HepG2 (cell line): ENCODE results near the gene SERTAD1. TPM values are rescaled to one million over a fixed set of nuclear protein-coding genes. Genes with fewer than 3 reads are reported as not detected.

Source experiments
- CC2D1A ChIP-seq: sonication (generic); formaldehyde crosslinking; IDR thresholded peaks from 2 replicates; pipeline ENCODE4 v1.8.1; 2023; ENCODE audit warnings: mild to moderate bottlenecking, missing genetic modification reagents
- FOSL1 ChIP-seq: sonication (generic); formaldehyde crosslinking; IDR thresholded peaks from 2 replicates; pipeline ENCODE4 v1.9.0; 2021; ENCODE audit warnings: missing genetic modification reagents, borderline replicate concordance
- GLI4 ChIP-seq: sonication (generic); formaldehyde crosslinking; IDR thresholded peaks from 2 replicates; pipeline ENCODE4 v1.5.1; 2020; ENCODE audit warnings: missing genetic modification reagents, mild to moderate bottlenecking, moderate library complexity, borderline replicate concordance
- KLF9 ChIP-seq: IDR thresholded peaks from 2 replicates; pipeline ENCODE4 v1.6.1; 2016; ENCODE audit warnings: low read depth
- MLLT10 ChIP-seq: sonication (generic); formaldehyde crosslinking; IDR thresholded peaks from 2 replicates; pipeline ENCODE4 v1.4.0; 2020; ENCODE audit warnings: missing genetic modification reagents
- NFYB ChIP-seq: sonication (generic); formaldehyde crosslinking; IDR thresholded peaks from 2 replicates; pipeline ENCODE4 v1.4.0; 2020; ENCODE audit warnings: missing genetic modification reagents
- NR1H2 ChIP-seq: sonication (generic); formaldehyde crosslinking; IDR thresholded peaks from 2 replicates; pipeline ENCODE4 v1.8.1; 2022; ENCODE audit warnings: low read depth, missing genetic modification reagents, borderline replicate concordance
- SAFB2 ChIP-seq: sonication (generic); formaldehyde crosslinking; IDR thresholded peaks from 2 replicates; pipeline ENCODE4 v1.5.1; 2020; ENCODE audit warnings: missing genetic modification reagents, low read depth, mild to moderate bottlenecking, borderline replicate concordance
- TBL1XR1 ChIP-seq: fragments of 150-350 bp; IDR thresholded peaks from 2 replicates; pipeline ENCODE4 v1.6.1; 2014; ENCODE audit warnings: borderline replicate concordance, low read length; ENCODE audit not compliant: partially characterized antibody
- ZBTB3 ChIP-seq: sonication (generic); formaldehyde crosslinking; IDR thresholded peaks from 2 replicates; pipeline ENCODE4 v1.4.0; 2020; ENCODE audit warnings: low read depth, mild to moderate bottlenecking, moderate library complexity, missing genetic modification reagents, borderline replicate concordance
- ZFP62 ChIP-seq: sonication (generic); formaldehyde crosslinking; IDR thresholded peaks from 2 replicates; pipeline ENCODE4 v1.4.0; 2020; ENCODE audit warnings: missing genetic modification reagents
- ZMYM2 ChIP-seq: sonication (generic); formaldehyde crosslinking; IDR thresholded peaks from 2 replicates; pipeline ENCODE4 v1.8.0; 2022; ENCODE audit warnings: mild to moderate bottlenecking, missing genetic modification reagents
- ZNF121 ChIP-seq: sonication (generic); formaldehyde crosslinking; IDR thresholded peaks from 2 replicates; pipeline ENCODE4 v1.5.0; 2020; ENCODE audit warnings: mild to moderate bottlenecking, missing genetic modification reagents
- ZNF207 ChIP-seq: fragments of 450-650 bp; IDR thresholded peaks from 2 replicates; pipeline ENCODE4 v1.6.1; 2016; ENCODE audit warnings: antibody characterized with exemption, borderline replicate concordance
- ZNF30 ChIP-seq: sonication (generic); formaldehyde crosslinking; IDR thresholded peaks from 2 replicates; pipeline ENCODE4 v1.5.0; 2020; ENCODE audit warnings: mild to moderate bottlenecking, missing genetic modification reagents
- ZNF496 ChIP-seq: sonication (generic); formaldehyde crosslinking; IDR thresholded peaks from 2 replicates; pipeline ENCODE4 v1.8.1; 2023; ENCODE audit warnings: mild to moderate bottlenecking, moderate library complexity, missing genetic modification reagents; ENCODE audit not compliant: insufficient replicate concordance
- ZNF557 ChIP-seq: sonication (generic); formaldehyde crosslinking; IDR thresholded peaks from 2 replicates; pipeline ENCODE4 v1.4.0; 2020; ENCODE audit warnings: missing genetic modification reagents
- ZNF709 ChIP-seq: sonication (generic); formaldehyde crosslinking; IDR thresholded peaks from 2 replicates; pipeline ENCODE4 v1.5.0; 2020; ENCODE audit warnings: mild to moderate bottlenecking, missing genetic modification reagents
- ZNF83 ChIP-seq: sonication (generic); formaldehyde crosslinking; IDR thresholded peaks from 2 replicates; pipeline ENCODE4 v1.4.0; 2020; ENCODE audit warnings: missing genetic modification reagents, mild to moderate bottlenecking, borderline replicate concordance
- polyA plus RNA-seq, 8 experiments: library from polyadenylated mRNA; depleted of rRNA in 3 of 8; stranded (reverse) in 7 of 8; unstranded in 1 of 8; fragments of >200 nt; fragmentation: Illumina TruSeq in 4 of 8; extraction: Trizol in 4 of 8; gene quantifications; 2 replicates each; pipeline versions ENCODE4 v1.2.1 to v1.2.3, GENCODE V29; 2011 to 2016; ENCODE audit warnings: low read depth in 4 of 8, missing spikeins in 1 of 8, mixed read lengths in 1 of 8; ENCODE audit not compliant: insufficient read depth in 1 of 8
- total RNA-seq, 5 experiments: library from RNA; depleted of rRNA; stranded (reverse); fragments of >200 nt; fragmentation: Illumina TruSeq; extraction: Trizol; gene quantifications; 2 replicates each; pipeline ENCODE4 v1.2.3, GENCODE V29; 2016; ENCODE audit warnings: low read depth in 1 of 5
- TF ChIP-seq, protein P1 (sequence below): sonication (generic); formaldehyde crosslinking; IDR thresholded peaks from 2 replicates; pipeline ENCODE4 v1.5.1; 2020; ENCODE audit warnings: missing genetic modification reagents, mild to moderate bottlenecking, borderline replicate concordance
- TF ChIP-seq, protein P2 (sequence below): sonication (generic); formaldehyde crosslinking; IDR thresholded peaks from 2 replicates; pipeline ENCODE4 v1.8.0; 2023; ENCODE audit warnings: mild to moderate bottlenecking, missing genetic modification reagents
- TF ChIP-seq, protein P3 (sequence below): IDR thresholded peaks from 2 replicates; pipeline ENCODE4 v1.6.1; 2012; ENCODE audit warnings: low read depth, low read length, improper control_type of control experiment
- TF ChIP-seq, protein P4 (sequence below): sonication (generic); formaldehyde crosslinking; IDR thresholded peaks from 2 replicates; pipeline ENCODE4 v1.9.0; 2021; ENCODE audit warnings: missing genetic modification reagents, mild to moderate bottlenecking, borderline replicate concordance

The SERTAD1 gene
- total and polyA plus RNA-seq, 2 of the 13 experiments (the other 11 are each of a cell fraction or from before 2014, with no cell fraction given), result 4.3 to 4.5 TPM

DNA sequence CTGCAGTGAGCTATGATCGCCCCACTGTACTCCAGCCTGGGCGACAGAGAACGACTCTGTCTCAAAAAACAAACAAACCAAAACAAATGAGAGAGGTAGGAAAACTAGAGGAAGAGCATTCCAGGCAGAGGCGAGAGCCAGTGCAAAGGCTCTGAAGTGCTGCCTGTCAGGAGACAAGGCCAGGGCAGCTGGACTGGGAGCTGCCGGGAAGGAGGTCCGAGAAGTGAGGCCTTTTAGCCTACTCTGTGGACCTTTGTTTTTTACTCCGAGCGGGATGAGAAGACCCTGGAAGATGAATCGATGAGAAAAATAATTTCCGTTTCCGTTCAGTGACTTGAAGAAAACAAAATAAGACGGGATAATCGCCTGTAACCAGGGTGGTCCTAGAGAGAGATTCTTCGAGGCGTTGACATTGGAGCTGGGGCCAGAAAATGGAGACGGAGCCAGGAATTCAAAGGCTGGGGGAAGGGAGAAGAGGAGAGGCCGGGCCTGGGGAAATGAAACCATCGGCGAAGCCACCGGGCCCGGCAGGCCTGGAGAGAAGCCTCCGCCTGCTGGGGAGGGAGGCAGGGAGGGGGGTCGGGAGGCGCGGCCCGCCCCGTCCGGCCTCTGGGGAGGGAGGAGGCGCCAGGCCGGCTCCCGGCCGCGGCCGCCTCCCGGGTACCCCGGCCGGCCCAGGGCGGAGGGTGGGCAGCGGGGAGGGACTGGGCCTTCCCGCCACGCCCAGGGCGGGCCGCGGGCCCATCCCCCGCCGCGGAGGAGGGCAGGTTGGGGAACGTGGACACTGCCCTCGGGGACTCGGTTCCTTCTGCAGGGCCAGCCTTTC is 7.8 kb upstream of the SERTAD1 start (continued):
- TF ChIP-seq ZNF557 (CRISPR knock-in tag) (0 out of 2 replicates have a peak, but pooled peaks have one; percentile 11), ZNF709 (CRISPR knock-in tag) (no peak), ZNF30 (no peak), ZNF496 (CRISPR knock-in tag) (no peak), FOSL1 (CRISPR knock-in tag) (no peak), NFYB (CRISPR knock-in tag) (no peak), MLLT10 (no peak), ZMYM2 (CRISPR knock-in tag) (no peak), ZBTB3 (CRISPR knock-in tag) (0 out of 2 replicates have a peak, but pooled peaks have one; percentile 26), KLF9 (CRISPR knock-in tag) (no peak), TBL1XR1 (no peak), ZNF83 (CRISPR knock-in tag) (no peak), CC2D1A (CRISPR knock-in tag) (no peak), ZFP62 (CRISPR knock-in tag) (no peak), GLI4 (CRISPR knock-in tag) (no peak), SAFB2 (CRISPR knock-in tag) (no peak), ZNF121 (CRISPR knock-in tag) (no peak), ZNF207 (no peak), NR1H2 (no peak)
- TF ChIP-seq, protein P1, sequence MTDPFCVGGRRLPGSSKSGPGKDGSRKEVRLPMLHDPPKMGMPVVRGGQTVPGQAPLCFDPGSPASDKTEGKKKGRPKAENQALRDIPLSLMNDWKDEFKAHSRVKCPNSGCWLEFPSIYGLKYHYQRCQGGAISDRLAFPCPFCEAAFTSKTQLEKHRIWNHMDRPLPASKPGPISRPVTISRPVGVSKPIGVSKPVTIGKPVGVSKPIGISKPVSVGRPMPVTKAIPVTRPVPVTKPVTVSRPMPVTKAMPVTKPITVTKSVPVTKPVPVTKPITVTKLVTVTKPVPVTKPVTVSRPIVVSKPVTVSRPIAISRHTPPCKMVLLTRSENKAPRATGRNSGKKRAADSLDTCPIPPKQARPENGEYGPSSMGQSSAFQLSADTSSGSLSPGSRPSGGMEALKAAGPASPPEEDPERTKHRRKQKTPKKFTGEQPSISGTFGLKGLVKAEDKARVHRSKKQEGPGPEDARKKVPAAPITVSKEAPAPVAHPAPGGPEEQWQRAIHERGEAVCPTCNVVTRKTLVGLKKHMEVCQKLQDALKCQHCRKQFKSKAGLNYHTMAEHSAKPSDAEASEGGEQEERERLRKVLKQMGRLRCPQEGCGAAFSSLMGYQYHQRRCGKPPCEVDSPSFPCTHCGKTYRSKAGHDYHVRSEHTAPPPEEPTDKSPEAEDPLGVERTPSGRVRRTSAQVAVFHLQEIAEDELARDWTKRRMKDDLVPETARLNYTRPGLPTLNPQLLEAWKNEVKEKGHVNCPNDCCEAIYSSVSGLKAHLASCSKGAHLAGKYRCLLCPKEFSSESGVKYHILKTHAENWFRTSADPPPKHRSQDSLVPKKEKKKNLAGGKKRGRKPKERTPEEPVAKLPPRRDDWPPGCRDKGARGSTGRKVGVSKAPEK, result no peak
- TF ChIP-seq, protein P2, sequence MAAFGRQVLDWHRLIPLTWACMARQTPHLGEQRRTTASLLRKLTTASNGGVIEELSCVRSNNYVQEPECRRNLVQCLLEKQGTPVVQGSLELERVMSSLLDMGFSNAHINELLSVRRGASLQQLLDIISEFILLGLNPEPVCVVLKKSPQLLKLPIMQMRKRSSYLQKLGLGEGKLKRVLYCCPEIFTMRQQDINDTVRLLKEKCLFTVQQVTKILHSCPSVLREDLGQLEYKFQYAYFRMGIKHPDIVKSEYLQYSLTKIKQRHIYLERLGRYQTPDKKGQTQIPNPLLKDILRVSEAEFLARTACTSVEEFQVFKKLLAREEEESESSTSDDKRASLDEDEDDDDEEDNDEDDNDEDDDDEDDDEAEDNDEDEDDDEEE (CRISPR knock-in tag), result 0 out of 2 replicates have a peak, but pooled peaks have one; percentile 19
- TF ChIP-seq, protein P3, sequence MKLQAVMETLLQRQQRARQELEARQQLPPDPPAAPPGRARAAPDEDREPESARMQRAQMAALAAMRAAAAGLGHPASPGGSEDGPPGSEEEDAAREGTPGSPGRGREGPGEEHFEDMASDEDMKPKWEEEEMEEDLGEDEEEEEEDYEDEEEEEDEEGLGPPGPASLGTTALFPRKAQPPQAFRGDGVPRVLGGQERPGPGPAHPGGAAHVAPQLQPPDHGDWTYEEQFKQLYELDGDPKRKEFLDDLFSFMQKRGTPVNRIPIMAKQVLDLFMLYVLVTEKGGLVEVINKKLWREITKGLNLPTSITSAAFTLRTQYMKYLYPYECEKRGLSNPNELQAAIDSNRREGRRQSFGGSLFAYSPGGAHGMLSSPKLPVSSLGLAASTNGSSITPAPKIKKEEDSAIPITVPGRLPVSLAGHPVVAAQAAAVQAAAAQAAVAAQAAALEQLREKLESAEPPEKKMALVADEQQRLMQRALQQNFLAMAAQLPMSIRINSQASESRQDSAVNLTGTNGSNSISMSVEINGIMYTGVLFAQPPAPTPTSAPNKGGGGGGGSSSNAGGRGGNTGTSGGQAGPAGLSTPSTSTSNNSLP, result no peak
- TF ChIP-seq, protein P4, sequence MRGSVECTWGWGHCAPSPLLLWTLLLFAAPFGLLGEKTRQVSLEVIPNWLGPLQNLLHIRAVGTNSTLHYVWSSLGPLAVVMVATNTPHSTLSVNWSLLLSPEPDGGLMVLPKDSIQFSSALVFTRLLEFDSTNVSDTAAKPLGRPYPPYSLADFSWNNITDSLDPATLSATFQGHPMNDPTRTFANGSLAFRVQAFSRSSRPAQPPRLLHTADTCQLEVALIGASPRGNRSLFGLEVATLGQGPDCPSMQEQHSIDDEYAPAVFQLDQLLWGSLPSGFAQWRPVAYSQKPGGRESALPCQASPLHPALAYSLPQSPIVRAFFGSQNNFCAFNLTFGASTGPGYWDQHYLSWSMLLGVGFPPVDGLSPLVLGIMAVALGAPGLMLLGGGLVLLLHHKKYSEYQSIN (CRISPR knock-in tag), result no peak
